Activated CD8-positive, alpha-beta memory T cell treated with anti-CD3 and anti-CD28 coated beads for 48 hours (primary cell): Measurements from ENCODE around the gene POLE.

Experiments used
- DNase-seq, 3 experiments: peaks; one replicate each; pipeline ENCODE4 v3.0.0-alpha.2; 2020; ENCODE audit warnings: low read depth in 2 of 3, low spot score in 2 of 3

POLE gene

GRCh38 chr12:132677492-132677891 is 9.7 kb downstream of the POLE start:
- no peak for DNase-seq

GRCh38 chr12:132675757-132676432 is 11.2 kb downstream of the POLE start:
- DNase-seq, result no peak

DNA sequence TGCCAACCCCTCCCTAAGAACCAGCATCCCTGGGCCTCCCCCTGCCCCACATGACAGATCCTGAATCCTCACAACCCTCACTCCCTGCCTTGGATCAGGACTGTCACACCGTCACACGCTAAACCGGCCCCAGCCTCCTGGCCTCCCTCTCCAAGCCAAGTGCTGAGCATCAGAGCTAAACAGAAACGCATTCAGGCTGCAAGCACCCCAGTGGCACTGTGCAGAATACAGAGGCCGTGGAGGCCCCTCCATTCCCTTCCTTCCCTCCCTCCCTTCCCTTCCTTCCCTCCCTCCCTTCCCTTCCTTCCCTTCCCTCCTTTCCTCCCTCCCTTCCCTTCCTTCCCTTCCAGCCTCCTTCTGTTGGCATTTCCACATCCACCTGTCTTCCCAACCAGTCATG is 12.6 kb downstream of the POLE start:
- no peak for DNase-seq

DNA sequence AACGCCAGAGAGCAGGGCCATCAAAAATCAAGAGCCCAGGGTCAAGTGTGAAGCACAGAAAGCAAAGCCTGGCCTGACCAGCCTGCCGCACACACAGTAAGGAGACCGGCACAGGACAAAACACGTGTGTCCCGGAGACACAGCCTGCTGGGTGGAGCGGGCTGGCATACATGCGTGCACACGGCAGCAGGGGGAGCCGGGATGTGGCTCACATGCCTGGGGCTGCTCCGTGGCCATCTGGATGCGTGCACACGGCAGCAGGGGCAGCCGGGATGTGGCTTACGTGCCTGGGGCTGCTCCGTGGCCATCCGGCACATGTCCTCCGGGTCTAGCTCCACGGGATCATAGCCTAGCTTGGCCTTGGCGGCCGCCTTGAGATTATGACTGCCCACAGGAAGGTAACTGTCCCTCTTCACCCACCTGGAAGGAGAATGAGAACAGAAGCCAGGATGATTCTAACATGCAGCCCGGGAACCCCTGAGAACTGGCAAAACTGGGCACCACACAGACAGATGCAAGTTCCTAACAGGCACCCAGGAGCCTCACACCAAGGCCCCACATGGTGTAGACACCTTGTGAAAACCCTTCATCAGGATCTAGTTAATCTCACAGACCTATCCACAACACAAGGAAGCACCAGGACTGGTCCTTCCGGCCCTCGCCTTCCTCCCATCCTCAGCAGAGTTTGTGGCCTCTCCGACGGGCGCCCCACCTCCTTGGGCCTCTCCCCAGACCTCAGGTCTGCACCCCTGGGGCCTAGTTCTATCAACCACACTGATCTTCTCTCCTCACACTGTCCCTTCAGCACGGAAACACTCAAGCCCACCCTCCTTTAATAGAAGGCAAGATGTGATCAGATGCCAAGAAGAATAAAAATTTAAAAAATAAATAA is 13.6 kb downstream of the POLE start:
- no peak for DNase-seq

DNA sequence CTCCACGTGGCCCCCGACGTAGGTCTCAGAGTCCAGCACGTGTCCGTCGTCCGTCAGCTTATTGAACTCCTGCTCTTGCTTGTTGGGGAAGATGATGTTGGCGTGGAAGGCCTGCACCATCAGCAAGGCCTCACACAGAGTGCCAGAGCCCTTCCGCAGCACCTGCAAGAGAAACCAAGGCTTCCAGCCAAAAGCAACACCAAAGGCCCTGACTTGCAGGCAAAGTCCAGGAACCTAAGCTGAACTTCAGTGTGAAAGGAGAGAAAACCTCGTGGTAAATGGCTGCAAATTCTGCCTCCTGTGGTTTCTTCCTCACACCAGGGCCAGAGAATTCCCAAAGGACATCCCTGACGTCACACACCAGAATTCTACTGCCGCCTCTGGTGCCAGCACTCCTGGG is 14.5 kb downstream of the POLE start:
- no peak for DNase-seq

DNA sequence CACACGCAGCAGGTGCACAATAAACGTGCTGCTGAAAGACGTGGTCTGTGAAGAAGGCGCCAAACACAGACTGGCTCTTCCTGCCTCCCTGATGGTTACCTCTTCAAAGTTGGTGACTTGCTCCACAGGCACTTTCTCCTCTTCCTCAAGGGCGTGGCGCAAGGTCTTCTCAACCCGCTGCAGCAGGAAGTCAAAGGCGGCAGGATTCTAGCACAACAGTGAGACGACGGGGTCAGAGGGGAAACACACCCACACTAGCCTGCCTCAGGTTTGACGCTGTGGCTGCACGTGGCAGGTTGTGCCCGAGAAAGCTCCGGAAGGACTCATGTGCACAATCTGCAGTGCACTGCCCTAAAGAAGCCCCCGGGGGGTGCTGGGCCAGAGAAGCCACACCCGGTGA is 15.0 kb downstream of the POLE start:
- DNase-seq, result no peak

DNA sequence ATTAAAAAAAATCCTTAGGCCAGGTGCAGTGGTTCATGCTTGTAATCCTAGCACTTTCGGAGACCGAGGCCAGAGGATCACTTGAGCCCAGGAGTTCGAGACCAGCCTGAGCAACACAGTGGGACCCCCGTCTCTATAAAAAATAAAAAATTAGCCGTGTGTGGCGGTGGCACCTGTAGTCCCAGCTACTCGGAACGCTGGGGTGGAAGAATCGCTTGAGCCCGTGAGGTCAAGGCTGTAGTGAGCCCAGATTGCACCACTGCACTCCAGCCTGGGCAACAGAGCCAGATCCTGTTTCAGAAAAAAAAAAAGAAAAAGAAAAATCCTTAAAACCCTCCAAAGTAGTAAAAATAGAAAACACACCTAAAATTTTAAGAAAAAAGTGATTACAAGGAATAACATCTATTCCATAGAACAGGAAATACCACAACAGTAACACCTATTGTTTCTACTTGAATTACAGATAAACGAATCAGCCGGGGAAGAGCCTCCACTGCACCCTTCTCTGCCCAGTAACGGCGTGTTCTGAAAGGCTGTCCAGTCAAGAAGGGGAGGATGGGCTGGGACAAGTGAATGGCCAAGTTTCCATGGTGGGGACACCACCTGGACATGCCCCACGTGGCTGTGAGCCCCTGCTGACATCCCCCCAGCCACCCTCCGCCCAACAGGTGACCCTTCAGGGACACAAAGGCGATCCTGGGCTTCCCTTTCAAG is 17.8 kb downstream of the POLE start:
- no peak for DNase-seq

GRCh38 chr12:132668191-132669088 is 18.7 kb downstream of the POLE start:
- DNase-seq, result no peak

- no peak for DNase-seq
Measured at GRCh38 chr12:132665794-132666193, 21.3 kb downstream of the POLE start.

DNA sequence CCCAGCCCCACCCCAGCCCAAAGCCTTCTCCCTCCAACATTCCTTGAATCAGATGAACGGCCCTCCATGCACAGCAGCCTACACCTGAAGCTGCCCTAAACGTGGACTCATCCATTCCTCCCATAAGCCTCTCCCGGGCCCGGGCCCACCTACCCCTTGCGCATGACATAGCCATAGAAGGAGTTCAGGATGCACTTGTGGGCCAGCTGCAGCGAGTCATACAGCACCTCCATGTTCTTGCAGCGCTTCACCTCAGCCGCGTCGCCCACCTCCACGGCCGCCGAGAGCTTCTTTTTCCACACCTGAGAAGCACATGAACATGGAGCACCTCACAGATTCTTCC is 22.0 kb downstream of the POLE start:
- DNase-seq, result no peak

DNA sequence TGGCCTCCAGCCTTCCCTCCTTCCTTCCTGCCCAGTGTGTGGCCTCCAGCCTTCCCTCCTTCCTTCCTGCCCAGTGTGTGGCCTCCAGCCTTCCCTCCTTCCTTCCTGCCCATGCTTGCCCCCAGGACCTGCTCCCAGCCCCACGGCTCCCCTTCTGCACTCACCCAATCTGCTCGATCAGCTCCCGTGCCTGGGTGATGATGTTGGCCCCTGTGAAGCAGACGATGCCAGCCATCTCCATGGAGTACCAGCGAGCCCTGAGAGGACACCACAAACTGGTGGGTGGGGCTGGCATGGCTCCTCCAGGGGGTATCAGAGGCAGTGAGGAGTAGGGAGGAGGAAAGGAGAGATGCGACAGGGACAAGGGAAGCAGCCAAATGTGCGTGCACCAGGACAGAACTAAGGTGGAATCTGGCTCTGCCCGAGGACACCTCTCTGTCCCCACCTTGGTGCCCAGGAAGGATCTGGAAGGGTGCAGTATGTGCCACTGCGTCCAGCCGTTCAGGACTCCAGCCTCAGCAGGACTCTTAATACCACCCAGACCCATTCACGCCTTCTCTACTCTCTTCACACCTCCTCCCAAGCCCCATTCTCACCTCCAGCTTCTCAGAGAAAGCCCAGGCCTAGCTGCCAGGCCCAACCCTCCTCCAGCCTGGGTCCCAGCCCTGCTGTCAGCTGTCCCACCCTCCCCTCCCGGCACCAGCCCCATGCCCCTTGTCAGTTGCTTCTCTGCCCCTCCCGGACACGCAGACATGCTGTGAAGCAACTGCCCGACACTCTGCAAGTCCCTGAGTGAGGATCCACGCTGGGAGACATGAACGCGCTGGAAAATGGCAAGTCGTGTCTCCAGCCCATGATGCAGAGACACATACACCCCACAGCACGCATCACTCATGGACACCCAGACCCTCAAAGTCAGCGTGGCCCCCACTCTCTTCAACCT is 22.7 kb downstream of the POLE start:
- no peak for DNase-seq

DNA sequence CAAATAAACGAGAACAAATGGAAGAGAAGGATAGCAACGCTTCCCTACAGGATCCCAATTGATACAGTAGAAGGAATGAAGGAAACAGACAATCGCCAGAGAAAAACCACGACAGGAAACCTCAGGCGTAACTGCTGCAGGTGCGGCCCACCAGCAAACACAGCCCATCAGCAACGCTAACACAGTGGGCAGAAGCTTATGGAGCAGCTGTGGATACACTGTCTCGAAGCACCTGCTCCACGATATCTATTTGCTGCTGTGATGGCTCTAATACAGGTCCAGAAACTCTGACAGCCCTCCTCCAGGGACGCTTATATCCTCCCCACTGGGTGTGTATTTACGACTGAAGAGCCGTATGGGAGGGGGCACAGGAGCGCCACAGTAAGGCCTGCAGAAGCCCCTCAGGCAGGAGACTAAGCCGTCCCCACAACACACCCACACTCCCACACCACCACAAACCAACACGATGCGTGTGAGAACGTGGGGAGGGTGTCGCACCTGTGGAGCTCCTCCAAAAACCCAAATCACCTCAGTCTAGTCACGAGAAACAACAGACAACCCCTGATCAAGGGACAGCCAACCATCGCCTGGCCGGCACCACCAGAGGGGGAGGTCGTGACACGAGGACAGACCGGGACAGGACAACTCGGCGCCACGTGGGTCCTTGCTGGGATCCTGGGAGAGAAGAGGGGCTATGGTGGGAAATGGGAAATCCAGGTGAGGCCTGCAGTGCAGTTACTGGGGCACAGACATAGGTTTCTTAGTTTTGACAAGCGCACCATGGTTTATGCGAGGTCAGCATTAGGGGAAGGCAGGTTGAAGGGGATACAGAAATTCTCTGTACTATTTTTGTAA is 24.0 kb downstream of the POLE start:
- DNase-seq, result no peak

- no peak for DNase-seq
Measured at GRCh38 chr12:132661972-132662371, 25.2 kb downstream of the POLE start.

GRCh38 chr12:132660996-132661395 is 26.1 kb downstream of the POLE start:
- DNase-seq, result no peak

DNA sequence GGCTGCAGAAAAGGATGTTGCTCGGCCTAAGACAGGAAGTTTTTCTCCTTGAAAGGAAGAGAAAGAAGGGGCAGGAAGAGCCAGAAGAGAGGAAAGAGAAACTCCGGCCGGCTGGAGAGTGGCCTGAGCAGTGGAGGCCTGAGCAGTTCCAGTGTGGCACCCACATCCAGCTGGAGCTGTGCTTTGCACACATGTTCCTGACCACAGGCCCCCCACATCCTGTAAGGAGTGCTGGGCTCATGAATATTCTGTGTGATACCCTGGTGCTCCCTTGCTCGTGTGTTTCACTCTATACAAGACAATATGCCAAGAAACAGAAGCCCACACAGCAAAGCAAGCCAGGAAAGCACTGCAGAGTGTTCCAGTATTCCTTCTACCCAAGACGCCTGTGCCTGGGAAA is 27.1 kb downstream of the POLE start:
- no peak for DNase-seq

DNA sequence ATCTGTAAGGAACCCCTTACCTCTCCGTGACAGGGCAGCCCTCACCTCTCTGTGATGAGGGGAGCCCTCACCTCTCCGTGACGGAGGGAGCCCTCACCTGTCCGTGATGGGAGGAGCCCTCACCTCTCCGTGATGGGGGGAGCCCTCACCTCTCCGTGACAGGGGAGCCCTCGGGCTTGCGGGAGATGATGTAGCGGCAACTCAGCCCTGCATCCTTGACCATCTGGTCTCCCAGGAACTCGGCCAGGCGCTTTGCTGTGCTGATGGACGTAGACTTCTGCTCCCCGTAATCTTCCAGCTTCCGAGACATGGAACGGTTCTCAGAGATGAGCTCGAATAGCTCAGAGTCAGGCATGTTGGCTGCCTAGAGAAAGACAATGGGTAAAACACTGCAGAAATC is 28.0 kb downstream of the POLE start:
- DNase-seq, result no peak

DNA sequence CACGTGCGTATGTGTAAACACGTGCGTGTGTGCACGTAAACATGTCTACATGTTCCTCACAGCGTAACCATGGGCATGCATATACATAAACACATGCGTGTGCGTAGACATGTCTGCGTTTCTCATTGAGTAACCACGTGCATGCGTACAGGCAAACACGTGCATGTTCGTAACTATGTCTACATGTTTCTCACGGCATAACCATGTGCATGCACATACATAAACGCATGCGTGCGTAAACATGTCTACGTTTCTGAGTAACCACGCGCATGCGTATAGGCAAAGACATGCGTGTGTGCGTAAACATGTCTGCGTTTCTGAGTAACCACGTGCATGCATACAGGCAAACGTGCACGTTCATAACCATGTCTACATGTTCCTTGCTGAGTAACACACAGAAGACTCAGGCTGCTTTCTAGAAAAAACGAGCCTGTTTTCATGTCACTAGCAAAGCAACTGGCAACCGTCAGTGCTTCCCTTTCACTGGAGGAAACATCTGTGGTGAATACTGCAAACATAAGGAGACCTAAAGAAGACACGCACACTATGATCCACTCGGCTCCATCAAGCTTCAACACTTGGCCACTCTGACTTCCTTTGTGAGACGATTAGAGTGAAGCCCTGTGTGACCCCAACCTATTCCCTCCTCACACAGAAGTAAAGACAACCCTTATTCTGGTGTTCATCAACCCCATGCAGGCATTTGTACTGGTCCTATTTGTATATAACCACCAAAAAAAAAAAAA is 28.8 kb downstream of the POLE start:
- DNase-seq, result no peak

GRCh38 chr12:132657004-132657727 is 30.0 kb downstream of the POLE start:
- no peak for DNase-seq
